Brain microvascular endothelial cell (primary cell): Measurements from ENCODE around the gene LRRC3C.

Experiments
- DNase-seq: peaks from one replicate; pipeline ENCODE4 v3.0.0-alpha.2; 2020
- H3K27ac ChIP-seq: fragments of 250-450 bp; sonication (Bioruptor Pico); 2 replicates; pipeline ENCODE4 v1.5.1; 2020; ENCODE audit warnings: mild to moderate bottlenecking, moderate library complexity
- H3K27me3 ChIP-seq: fragments of 250-450 bp; sonication (Bioruptor Pico); replicated peaks from 2 replicates; pipeline ENCODE4 v1.5.1; 2020; ENCODE audit warnings: mild to moderate bottlenecking
- H3K36me3 ChIP-seq: fragments of 250-450 bp; sonication (Bioruptor Pico); replicated peaks from 2 replicates; pipeline ENCODE4 v1.5.1; 2020; ENCODE audit warnings: mild to moderate bottlenecking
- H3K4me3 ChIP-seq: 2 replicates; pipeline ENCODE4 v1.5.1; 2011; ENCODE audit warnings: low read depth, mild to moderate bottlenecking, control low read depth, low read length, moderate library complexity
- in situ Hi-C: cut with HindIII; loops from 2 replicates; pipeline ENCODE4 v1.10.0; 2017; ENCODE audit warnings: low sequenced_read_pairs, low pct_ligation_motif_present
- TF ChIP-seq, protein P1 (sequence below): IDR thresholded peaks from 2 replicates; pipeline ENCODE4 v1.5.1; 2011; ENCODE audit warnings: low read depth, mild to moderate bottlenecking, moderate library complexity, low read length, control low read depth, inconsistent platforms; ENCODE audit errors: missing control alignments

LRRC3C gene

GRCh38 chr17:39994448-39994847, 66.9 kb downstream of the LRRC3C start:
- Histone ChIP-seq H3K27me3 (no peaks in the 10 kb centered on the region), H3K4me3 (no peak overlapping the region), H3K27ac (no peak overlapping the region), H3K36me3 (peaks cover 79% of the 10 kb centered on the region)
- no peak for DNase-seq
- in situ Hi-C loops = no loop called here
- TF ChIP-seq, protein P1, sequence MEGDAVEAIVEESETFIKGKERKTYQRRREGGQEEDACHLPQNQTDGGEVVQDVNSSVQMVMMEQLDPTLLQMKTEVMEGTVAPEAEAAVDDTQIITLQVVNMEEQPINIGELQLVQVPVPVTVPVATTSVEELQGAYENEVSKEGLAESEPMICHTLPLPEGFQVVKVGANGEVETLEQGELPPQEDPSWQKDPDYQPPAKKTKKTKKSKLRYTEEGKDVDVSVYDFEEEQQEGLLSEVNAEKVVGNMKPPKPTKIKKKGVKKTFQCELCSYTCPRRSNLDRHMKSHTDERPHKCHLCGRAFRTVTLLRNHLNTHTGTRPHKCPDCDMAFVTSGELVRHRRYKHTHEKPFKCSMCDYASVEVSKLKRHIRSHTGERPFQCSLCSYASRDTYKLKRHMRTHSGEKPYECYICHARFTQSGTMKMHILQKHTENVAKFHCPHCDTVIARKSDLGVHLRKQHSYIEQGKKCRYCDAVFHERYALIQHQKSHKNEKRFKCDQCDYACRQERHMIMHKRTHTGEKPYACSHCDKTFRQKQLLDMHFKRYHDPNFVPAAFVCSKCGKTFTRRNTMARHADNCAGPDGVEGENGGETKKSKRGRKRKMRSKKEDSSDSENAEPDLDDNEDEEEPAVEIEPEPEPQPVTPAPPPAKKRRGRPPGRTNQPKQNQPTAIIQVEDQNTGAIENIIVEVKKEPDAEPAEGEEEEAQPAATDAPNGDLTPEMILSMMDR = no peak
